Testis (tissue), 3 donors: ENCODE results near the gene ZBTB21. TPM values are rescaled to one million over a fixed set of nuclear protein-coding genes. Genes with fewer than 3 reads are reported as not detected.
A peak's percentile ranks its signal among the peaks of the same experiment; 100 is the strongest.
"Not testable (repeated sequence)": the region's sequence is repeated elsewhere in the genome, so short reads cannot be mapped to it uniquely, and the experiment has no call there.

Source experiments
- DNase-seq: peaks from one replicate; pipeline ENCODE4 v3.0.0-alpha.2; 2019
- H3K27ac ChIP-seq, 2 donors: fragments of 200-600 bp; sonication (generic); one replicate each; pipeline ENCODE4 v1.5.1; 2019
- H3K27me3 ChIP-seq: fragments of 200-600 bp; sonication (generic); one replicate; pipeline ENCODE4 v1.5.1; 2019
- H3K36me3 ChIP-seq: fragments of 200-600 bp; sonication (generic); one replicate; pipeline ENCODE4 v1.5.1; 2017; ENCODE audit warnings: low read depth; ENCODE audit errors: missing control alignments
- H3K4me1 ChIP-seq: fragments of 200-600 bp; sonication (generic); one replicate; pipeline ENCODE4 v1.5.1; 2019
- H3K4me3 ChIP-seq, 2 donors: fragments of 200-600 bp; sonication (generic); one replicate each; pipeline ENCODE4 v1.5.1; 2017 to 2019
- H3K9me3 ChIP-seq: fragments of 200-600 bp; sonication (generic); one replicate; pipeline ENCODE4 v1.5.1; 2017
- CTCF ChIP-seq, 3 experiments: fragments of 450-650 bp in 2 of 3; fragments of 200-600 bp in 1 of 3; sonication (generic) in 1 of 3; IDR thresholded peaks; one replicate each; pipeline ENCODE4 v1.5.1; 2016 to 2019; ENCODE audit warnings: antibody characterized with exemption in 3 of 3, mild to moderate bottlenecking in 2 of 3, moderate library complexity in 1 of 3
- POLR2A ChIP-seq: fragments of 450-650 bp; IDR thresholded peaks from one replicate; pipeline ENCODE4 v1.6.1; 2017; ENCODE audit warnings: antibody characterized with exemption, mild to moderate bottlenecking, moderate library complexity
- WGBS, 2 donors: methylation state at CpG; one replicate each; pipeline ENCODE4 v1.1.5; 2018; 5-methylcytosine and 5-hydroxymethylcytosine counted together
- intact Hi-C: fragments of 100-400 bp; cut with DNase I; formaldehyde crosslinking; loops from one replicate; pipeline ENCODE4 v1.15.1; 2023; ENCODE audit warnings: low total_unique reads
- polyA plus RNA-seq: library from polyadenylated mRNA; stranded (reverse); fragments of 350-450 nt; fragmentation: Illumina TruSeq; extraction: RNeasy Lipid Tissue Mini Kit (QIAGEN cat#74804); gene quantifications from one replicate; pipeline ENCODE4 v1.2.3, GENCODE V29; 2014; ENCODE audit warnings: low read depth, low replicate concordance; ENCODE audit not compliant: insufficient read depth
- total RNA-seq, 2 donors: library from RNA; depleted of rRNA; stranded (reverse); fragments of >200 nt; gene quantifications; one replicate each; pipeline ENCODE4 v1.2.3, GENCODE V29; 2016

ZBTB21 gene
- total and polyA plus RNA-seq, 3 donors from 2014 or later = 18.1 to 30.9 (median 26.3) TPM

- WGBS, 2 donors = 87 to 88% methylated on average over 8 to 14 of the region's 14 CpGs
- no peak for DNase-seq
- TF ChIP-seq CTCF (IDR thresholded peaks at IDR 0.05) (no peak), POLR2A (no peak)
- no peaks in the 10 kb centered on the region for H3K27me3 ChIP-seq
- no peak overlapping the region for H3K4me3 ChIP-seq
- no peaks in the 10 kb centered on the region for H3K9me3 ChIP-seq
- no peak overlapping the region for H3K27ac ChIP-seq
- H3K36me3 ChIP-seq = no peaks in the 10 kb centered on the region
- peaks cover 14% of the 10 kb centered on the region for H3K4me1 ChIP-seq
- intact Hi-C loops = no loop called here
These were observed 48.9 kb downstream of the ZBTB21 start for GRCh38 chr21:41961282-41961701.

GRCh38 chr21:41960386-41960785 is 49.8 kb downstream of the ZBTB21 start:
- no peaks in the 10 kb centered on the region for H3K9me3 ChIP-seq
- DNase-seq = peak; percentile 5
- WGBS, 2 donors = 78 to 92% methylated on average over 7 to 8 of the region's 8 CpGs
- no peak for TF ChIP-seq CTCF (IDR thresholded peaks at IDR 0.05)
- no peak for TF ChIP-seq POLR2A
- H3K4me3 ChIP-seq = no peak overlapping the region
- H3K27ac ChIP-seq = no peak overlapping the region
- intact Hi-C loops = no loop called here
- no peaks in the 10 kb centered on the region for H3K27me3 ChIP-seq
- no peaks in the 10 kb centered on the region for H3K36me3 ChIP-seq
- peaks cover 14% of the 10 kb centered on the region for H3K4me1 ChIP-seq

- not testable (repeated sequence) for H3K36me3 ChIP-seq, H3K9me3 ChIP-seq, H3K27ac ChIP-seq, H3K27me3 ChIP-seq, H3K4me3 ChIP-seq, DNase-seq
- H3K4me1 ChIP-seq = peaks cover 14% of the 10 kb centered on the region
- intact Hi-C loops = loop anchor here (10.0 kb wide), 1 partner anchor 55 kb away; the partner anchor contains the start of gene ZBTB21
- WGBS, 2 donors = 94 to 97% methylated on average over 11 of the region's 11 CpGs
These were observed 50.5 kb downstream of the ZBTB21 start for GRCh38 chr21:41959697-41960096.

GRCh38 chr21:41958886-41959563 is 51.1 kb downstream of the ZBTB21 start:
- intact Hi-C loops = loop anchor here (10.0 kb wide), 1 partner anchor 56 kb away; the partner anchor contains the start of gene ZBTB21
- peaks cover 14% of the 10 kb centered on the region for H3K4me1 ChIP-seq
- H3K27me3 ChIP-seq = no peaks in the 10 kb centered on the region
- H3K9me3 ChIP-seq = no peaks in the 10 kb centered on the region
- H3K36me3 ChIP-seq = no peaks in the 10 kb centered on the region
- no peak for TF ChIP-seq POLR2A
- TF ChIP-seq CTCF (IDR thresholded peaks at IDR 0.05) = no peak
- peak; percentile 9 for DNase-seq
- 91 to 93% methylated on average over 7 to 16 of the region's 16 CpGs for WGBS, 2 donors
- H3K4me3 ChIP-seq = no peak overlapping the region
- no peak overlapping the region for H3K27ac ChIP-seq

GRCh38 chr21:41957991-41958766 is 52.0 kb downstream of the ZBTB21 start:
- no peak for TF ChIP-seq POLR2A
- no peak for TF ChIP-seq CTCF (IDR thresholded peaks at IDR 0.05)
- peak overlapping the region in 1 of 2 donors; percentile 54 for H3K27ac ChIP-seq
- H3K4me3 ChIP-seq = no peak overlapping the region
- H3K27me3 ChIP-seq = no peaks in the 10 kb centered on the region
- no peaks in the 10 kb centered on the region for H3K9me3 ChIP-seq
- intact Hi-C loops = loop anchor here (10.0 kb wide), 1 partner anchor 57 kb away; the partner anchor contains the start of gene ZBTB21
- no peaks in the 10 kb centered on the region for H3K36me3 ChIP-seq
- DNase-seq = peak; percentile 71
- 41 to 55% methylated on average over 5 to 24 of the region's 24 CpGs for WGBS, 2 donors
- peaks cover 14% of the 10 kb centered on the region for H3K4me1 ChIP-seq
